Skin epidermis (tissue), 12 donors: ENCODE results near the gene GFER.
"Not testable (repeated sequence)": the region's sequence is repeated elsewhere in the genome, so short reads cannot be mapped to it uniquely, and the experiment has no call there.

Experiments used
- H3K27ac ChIP-seq, 21 experiments: fragments of 200-600 bp; sonication (generic) in 11 of 21; one replicate each; pipeline ENCODE4 v1.5.0; 2020; ENCODE audit warnings: mild to moderate bottlenecking in 3 of 21, inconsistent platforms in 2 of 21, moderate library complexity in 2 of 21
- H3K4me3 ChIP-seq, 7 experiments: fragments of 200-600 bp; sonication (generic) in 2 of 7; one replicate each; pipeline ENCODE4 v1.5.0; 2020; ENCODE audit warnings: inconsistent platforms in 2 of 7, mild to moderate bottlenecking in 2 of 7, moderate library complexity in 1 of 7

The GFER gene

DNA sequence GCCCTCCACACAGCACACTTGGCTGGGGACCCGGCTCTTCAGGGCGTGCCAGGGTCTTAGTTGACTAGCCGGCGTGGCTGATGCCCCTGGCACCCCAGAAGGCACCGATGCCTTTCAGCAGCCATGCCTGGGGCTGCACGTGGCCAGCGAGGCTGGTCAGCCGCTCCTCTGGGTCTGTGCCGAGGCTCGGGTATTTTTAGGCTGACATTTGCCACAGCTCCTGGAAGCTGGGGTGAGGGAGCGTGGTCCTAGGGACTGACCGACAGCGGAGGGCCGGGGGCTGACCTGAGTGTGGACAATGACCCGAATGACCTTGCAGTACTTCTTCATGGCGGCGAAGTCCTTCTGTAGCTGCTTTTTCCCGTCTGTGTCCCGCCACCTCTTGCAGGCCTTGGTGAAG is 33.4 kb upstream of the GFER start:
- Histone ChIP-seq H3K4me3 (no peak overlapping the region), H3K27ac (peak overlapping the region in 5 of 21 experiments; percentile 17 to 40 (median 22))

DNA sequence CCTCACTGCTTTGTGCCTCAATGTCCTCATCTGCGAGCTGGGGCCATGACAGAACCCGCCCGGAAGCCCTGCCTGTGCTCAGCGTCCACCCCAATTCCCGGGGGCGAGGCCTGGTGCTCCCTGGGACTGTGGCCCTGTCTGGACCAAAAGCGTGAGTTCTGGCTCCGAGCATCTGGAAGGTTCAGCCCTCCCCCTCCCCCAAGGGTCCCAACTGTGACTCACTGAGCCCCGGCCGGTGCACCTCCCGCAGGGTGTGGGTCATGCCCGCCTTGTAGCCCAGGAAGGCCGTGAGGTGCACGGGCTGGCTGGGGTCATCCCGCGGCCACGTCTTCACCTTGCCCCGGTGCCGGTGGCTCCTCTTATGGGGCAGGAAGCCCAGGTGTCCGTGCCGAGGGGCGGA is 30.3 kb upstream of the GFER start:
- Histone ChIP-seq H3K4me3 (no peak overlapping the region), H3K27ac (no peak overlapping the region)

DNA sequence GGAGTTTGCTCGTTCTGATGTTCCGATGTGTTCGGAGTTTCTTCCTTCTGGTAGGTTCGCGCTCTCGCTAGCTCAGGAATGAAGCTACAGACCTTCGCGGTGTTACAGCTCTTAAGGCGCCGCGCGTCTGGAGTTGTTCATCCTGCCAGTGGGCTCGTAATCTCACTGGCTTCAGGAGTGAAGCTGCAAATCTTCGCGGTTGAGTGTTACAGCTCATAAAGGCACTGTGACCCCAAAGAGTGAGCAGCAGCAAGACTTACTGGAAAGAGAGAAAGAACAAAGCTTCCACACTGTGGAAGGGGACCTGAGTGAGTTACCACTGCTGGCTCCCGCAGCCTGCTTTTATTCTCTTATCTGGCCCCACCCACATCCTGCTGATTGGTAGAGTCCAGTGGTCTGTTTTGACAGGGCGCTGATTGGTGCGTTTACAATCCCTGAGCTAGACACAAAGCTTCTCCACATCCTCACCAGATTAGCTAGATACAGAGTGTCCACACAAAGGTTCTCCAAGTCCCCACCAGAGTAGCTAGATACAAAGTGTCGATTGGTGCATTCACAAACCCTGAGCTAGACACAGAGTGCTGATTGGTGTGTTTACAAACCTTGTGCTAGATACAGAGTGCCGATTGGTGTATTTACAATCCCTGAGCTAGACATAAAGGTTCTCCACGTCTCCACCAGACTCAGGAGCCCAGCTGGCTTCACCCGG is 26.4 kb upstream of the GFER start:
- H3K4me3 ChIP-seq: not testable (repeated sequence)

DNA sequence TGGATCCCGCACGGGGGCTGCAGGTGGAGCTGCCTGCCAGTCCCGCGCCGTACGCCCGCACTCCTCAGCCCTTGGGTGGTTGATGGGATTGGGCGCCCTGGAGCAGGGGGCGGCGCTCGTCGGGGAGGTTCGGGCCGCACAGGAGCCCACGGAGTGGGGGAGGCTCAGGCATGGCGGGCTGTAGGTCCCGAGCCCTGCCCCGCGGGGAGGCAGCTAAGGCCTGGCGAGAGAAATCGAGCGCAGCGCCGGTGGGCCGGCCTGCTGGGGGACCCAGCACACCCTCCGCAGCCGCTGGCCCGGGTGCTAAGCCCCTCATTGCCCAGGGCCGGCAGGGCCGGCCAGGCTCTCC is 25.9 kb upstream of the GFER start:
- not testable (repeated sequence) for H3K4me3 ChIP-seq, H3K27ac ChIP-seq

More for the DNA sequence above, 26.4 kb upstream of the GFER start:
- not testable (repeated sequence) for H3K27ac ChIP-seq

DNA sequence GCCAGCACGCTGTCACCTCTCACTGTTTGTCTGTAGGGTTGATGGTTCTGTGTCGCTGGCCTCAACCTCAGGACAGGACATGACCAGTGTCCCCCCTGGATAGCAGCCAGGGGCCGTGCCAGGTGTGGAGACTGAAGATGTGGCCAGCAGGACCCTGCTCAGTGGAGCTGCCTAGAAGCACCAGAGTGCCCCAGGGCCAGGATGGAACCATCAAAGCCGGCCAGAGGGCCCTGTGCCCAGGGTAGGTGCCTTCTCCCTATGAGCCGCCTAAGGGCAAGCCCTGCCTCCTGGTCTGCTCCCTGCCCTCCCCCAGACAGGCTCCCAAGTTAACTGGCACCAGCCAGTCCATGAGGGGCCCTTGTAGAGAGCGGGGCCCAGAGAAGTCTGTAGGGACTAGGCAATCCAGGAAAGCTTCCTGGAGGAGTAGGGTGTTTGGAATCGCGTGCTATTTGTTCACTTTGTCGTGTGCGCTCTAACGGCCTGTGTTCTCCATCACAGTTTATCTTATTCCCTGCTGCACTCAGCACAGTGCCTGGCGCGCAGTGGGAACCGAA is 25.2 kb upstream of the GFER start:
- peak overlapping the region; percentile 50 to 91 (median 69) for H3K4me3 ChIP-seq
- H3K27ac ChIP-seq: peak overlapping the region in 16 of 21 experiments; percentile 81 to 96 (median 92)

DNA sequence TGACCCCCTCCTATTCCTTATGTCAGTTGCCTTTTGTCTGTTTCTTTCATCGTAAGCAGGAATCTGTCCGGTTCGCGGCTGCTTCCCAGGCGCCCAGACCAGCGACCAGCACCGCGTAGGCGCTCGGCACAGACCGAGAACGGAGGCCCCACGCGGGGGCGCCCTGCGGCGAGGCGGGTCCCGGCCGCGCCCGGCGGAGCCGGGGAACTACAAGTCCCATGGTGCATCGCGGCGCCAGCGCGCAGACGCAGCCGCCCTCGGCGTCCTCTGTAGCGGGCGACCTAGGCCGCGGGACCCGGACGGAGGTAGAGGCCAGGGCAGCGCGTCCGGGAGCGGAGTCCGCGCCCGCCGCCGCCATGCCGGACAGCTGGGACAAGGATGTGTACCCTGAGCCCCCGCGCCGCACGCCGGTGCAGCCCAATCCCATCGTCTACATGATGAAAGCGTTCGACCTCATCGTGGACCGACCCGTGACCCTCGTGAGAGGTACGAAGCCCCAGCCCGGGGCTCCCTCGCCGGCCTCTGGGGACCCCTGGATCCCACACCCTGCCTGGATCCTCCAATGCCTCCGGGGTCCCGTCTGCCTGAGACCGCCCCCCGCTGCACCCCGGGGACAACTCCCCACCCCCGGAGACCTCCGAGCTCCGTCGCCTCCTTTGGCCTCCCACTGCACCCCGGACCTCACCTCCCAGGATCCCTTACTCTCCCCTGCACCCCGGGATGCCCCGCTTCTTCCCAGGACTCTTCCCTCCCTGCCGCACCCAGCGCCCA is 24.5 kb upstream of the GFER start, which contains the start of gene NDUFB10:
NDUFB10 (plus strand) TSS at position 270 of the 771 bp plus-strand sequence; CDS start at position 357, 87 bp downstream.
- H3K4me3 ChIP-seq: peak within 1 kb of the TSS; percentile 50 to 91 (median 69)
- H3K27ac ChIP-seq: peak within 1 kb of the TSS; percentile 44 to 96 (median 89)

DNA sequence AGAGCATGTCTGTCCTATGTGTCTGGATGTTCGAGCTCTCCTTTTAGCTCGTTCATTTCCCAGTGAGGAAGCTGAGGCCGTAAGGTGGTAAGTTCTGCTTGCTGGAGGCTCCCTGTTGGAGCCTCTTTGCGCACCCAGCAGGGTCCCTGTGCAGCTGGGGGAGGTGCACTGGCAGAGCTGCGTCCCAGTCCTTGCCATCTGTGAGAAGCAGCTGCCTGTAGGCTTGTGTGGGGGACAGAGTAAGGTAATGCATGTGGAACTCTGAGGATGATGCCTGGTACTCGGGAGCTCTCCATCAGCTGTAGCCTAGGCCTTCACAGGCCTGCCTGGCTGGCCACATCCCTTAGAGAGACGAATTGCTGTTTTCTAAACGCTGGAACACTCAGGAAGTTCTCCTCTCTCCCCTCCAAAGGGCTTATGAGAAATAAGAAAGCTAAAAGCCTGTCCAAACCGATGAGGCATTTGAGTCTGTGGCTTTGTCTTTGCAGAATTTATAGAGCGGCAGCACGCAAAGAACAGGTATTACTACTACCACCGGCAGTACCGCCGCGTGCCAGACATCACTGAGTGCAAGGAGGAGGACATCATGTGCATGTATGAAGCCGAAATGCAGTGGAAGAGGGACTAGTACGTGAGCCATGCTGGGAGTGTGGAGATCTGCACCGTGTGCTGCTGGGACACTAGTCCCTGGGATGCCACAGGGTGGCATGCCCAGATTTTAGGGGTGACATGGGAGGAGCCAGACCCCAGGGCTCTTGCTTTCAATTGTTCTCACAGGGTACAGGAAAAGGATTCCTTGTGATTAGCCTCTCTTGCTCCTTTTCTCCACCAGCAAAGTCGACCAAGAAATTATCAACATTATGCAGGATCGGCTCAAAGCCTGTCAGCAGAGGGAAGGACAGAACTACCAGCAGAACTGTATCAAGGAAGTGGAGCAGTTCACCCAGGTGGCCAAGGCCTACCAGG is 23.0 kb upstream of the GFER start:
- peak overlapping the region in 5 of 7 experiments; percentile 50 to 91 (median 69) for H3K4me3 ChIP-seq
- H3K27ac ChIP-seq: peak overlapping the region in 12 of 21 experiments; percentile 14 to 96 (median 90)

DNA sequence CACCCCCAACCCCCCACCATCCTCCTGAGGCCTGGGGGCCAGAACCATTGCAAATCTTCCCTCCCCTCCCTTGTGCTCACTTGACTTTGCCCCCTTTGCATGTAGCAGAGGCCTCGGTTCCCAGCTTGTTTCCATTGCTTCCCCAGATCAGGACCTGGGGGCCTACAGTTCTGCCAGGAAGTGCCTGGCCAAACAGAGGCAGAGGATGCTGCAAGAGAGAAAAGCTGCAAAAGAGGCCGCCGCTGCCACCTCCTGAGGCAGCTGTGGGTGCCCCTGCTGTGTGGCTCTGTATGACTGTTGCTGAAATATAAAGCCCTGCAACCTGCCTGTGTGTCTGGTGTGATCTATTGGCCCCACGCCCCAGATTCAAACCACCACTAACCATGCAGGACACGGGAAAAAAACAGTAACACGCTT is 22.3 kb upstream of the GFER start:
- Histone ChIP-seq H3K4me3 (no peak overlapping the region), H3K27ac (peak overlapping the region in 5 of 21 experiments; percentile 5 to 95 (median 87))

DNA sequence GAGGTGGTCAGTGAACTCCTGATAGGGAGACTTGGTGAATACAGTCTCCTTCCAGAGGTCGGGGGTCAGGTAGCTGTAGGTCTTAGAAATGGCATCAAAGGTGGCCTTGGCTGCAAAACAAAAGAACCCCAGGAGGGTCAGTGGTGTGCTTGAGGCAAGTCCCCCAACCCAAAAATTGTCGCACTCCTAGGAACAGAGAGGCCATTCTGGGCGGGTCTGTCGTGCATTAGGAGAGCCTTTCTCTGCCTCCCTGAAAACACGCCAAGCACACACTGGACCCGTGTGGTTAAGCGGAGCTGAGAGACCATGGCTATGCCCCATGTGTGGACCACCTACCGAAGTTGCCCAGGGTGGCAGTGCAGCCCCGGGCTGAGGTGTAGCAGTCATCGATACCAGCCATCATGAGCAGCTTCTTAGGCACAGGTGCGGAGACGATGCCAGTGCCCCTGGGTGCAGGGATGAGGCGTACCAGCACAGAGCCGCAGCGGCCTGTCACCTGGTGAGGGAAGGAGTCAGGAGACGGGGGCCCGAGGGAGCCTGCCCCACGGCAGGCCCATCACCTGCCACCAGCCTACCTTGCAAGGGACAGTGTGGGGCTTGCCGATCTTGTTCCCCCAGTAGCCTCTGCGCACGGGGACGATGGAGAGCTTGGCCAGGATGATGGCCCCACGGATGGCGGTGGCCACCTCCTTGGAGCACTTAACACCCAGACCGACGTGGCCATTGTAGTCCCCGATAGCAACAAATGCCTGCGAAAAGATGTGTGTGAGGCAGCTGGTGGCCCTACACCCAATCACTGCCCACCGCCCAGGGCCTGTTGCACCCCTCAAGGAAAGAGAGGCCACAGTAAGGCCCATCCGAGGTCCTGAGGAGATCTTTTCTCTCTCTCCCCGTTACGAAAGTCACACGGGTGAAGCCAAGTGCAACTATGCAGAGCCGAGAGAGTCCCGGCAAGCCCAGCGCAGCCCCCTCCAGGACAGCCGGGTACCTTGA is 21.5 kb upstream of the GFER start:
- Histone ChIP-seq H3K27ac (peak overlapping the region in 2 of 21 experiments; percentile 36 to 95), H3K4me3 (peak overlapping the region in 4 of 7 experiments; percentile 67 to 94 (median 80))

DNA sequence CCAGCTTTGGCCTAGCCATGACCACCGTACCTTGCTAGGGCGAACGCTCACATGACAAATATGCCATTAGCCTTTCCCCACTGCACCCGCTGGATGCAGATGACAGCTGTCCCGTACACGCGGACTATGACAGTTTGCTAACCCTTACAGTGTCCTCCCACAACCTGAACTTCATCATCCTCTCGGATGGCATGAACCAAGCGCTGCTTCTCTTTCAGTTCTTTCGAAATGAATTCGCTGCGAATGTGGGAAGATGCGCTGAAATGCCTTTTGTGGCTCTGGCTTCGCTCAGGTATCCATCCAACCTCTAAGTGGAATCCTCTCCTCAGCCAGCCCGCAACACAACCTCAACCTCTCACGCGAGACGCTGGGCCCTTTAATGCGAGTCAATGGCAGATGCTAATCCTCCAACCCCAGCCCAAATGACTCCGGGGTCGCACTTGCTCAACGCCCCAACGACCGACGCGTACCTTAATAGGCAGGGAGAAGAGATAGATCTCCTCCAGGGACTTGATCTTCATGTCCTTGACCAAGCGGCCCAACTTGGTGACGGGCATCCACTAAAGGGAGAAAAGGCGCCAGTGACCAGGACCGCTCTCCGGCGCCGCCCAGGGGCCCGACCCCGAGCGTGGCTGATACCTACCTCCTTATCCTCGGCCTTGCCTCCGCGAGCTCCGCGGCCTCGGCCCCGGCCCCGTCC is 20.0 kb upstream of the GFER start:
- peak overlapping the region; percentile 65 to 100 (median 97) for H3K27ac ChIP-seq

DNA sequence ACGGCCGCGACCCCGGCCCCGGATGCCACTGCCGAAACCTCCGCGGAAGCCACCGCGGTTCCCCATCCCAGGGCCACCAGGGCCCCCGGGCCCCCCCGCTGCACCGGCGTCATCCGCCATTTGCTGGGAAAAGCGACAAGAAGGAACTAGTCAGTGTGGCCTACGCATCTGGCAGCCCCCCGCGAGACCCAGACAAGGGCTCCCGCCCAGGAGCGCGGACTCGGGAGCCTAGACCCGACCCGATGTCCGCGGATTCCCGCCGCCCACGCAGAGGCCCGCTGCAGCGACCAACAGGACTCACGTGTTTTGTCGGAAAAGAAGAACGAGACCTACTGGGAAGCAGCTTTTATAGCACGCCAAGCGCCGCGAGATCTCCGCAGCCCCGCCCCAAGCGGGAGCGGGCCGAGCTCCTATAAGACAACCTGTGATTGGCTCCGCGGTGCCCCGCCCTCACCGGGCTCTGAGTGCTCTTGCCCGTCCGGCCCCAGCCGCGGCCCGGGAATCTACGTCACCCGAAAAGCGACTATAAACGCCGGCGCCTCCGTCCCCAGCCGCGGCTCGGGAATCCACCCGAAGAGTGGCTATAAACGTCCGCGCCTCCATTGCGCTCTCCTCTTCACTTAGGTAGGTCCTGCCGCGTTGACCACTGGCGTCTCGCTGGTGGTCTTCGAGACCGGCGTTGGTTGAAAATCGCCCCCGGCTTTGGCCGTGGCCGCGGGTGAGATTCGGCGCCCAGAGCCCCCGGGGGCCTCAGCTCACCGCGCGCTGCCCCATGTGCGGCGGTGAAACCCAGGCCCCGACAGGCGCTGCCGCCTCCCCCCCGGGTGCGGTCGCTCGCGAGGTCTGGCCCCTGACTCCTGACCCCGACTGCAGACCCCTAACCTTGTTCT is 19.2 kb upstream of the GFER start, which contains the start of gene RPS2:
RPS2 (minus strand) TSS at position 321 of the 890 bp plus-strand sequence; CDS start at position 120, 201 bp downstream.
- H3K4me3 ChIP-seq: peak within 1 kb of the TSS; percentile 67 to 100 (median 91)
- peak within 1 kb of the TSS; percentile 84 to 100 (median 97) for H3K27ac ChIP-seq

More for the DNA sequence above, 20.0 kb upstream of the GFER start:
- H3K4me3 ChIP-seq: peak overlapping the region; percentile 67 to 100 (median 91)

DNA sequence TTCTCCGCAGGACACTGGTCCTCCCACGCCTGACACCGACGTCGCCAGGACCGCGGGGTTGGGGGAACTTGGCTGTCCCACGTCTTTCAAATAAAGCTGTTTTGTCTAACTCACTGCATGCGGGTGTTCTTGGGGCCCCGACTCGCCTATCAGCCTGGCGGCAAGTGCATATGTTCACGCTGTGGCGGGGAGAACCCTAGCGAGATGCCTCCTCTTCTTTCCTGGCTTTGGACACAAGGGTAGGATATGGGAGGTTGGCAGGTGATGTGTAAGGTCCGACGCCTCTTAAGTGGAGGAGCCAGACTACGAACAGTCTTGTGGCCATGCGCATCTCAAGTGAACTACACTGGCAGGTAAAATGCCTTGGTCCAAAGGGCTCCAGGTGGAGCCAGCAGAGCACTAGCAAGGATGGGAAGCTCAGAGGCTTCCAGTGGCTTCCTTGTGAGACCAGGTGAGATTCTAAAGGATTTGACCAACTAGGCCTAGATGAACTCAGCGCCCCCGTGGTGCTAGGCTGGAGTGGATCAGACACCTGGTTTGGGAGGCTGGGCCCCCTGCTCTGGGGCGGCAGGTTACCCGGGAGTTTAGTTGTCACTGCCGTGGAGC is 18.5 kb upstream of the GFER start:
- Histone ChIP-seq H3K27ac (peak overlapping the region; percentile 84 to 100 (median 97)), H3K4me3 (peak overlapping the region; percentile 67 to 100 (median 91))

DNA sequence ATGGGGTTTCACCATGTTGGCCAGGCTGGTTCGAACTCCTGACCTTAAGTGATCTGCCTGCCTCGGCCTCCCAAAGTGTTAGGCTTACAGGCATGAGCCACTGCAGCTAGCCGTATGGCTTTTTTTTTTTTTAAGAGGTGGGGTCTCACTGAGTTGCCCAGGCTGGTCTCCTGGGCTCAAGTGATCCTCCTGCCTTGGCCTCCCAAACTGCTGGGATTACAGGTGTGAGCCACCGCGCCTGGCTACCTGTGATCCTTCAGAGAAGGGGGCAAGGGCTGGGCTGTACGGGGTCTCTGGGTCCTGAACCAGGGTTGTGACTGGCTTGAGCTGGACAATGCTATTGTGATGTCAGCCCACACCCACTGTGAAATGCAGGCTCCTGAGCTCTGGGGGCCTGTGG is 17.5 kb upstream of the GFER start, which contains the start of gene RNF151:
RNF151 (plus strand) TSS at position 397 of the 400 bp plus-strand sequence. CDS start 26 bp downstream, outside the sequence.
- peak within 1 kb of the TSS in 14 of 21 experiments; percentile 91 to 100 (median 98) for H3K27ac ChIP-seq

DNA sequence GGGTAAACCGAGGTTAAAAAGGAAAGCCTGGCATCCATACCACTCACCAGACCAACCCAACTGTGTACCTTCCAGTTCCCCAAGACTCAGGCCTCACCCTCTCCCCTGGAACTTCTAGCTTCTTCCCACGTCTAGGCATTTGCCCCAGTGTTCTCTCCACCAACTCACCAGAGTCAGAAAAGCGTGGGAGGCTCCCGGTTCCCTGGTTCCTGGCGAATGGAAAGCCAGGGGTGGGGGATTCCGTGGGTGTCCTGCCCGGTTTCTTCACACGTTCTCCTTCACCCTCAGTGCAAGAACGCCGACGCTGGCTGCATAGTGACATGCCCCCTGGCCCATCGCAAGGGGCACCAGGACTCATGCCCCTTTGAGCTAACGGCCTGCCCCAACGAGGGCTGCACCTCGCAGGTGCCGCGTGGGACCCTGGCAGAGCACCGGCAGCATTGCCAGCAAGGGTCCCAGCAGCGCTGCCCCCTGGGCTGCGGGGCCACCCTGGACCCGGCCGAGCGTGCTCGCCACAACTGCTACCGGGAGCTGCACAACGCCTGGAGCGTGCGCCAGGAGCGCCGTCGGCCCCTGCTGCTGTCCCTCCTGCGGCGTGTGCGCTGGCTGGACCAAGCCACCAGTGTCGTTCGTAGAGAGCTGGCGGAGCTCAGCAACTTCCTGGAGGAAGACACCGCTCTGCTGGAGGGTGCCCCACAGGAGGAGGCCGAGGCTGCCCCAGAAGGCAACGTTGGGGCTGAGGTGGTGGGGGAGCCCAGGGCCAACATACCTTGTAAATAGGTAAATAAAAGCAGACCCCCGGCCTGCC is 15.6 kb upstream of the GFER start:
- Histone ChIP-seq H3K27ac (no peak overlapping the region), H3K4me3 (no peak overlapping the region)

More for the DNA sequence above, 17.5 kb upstream of the GFER start, which contains the start of gene RNF151:
- peak within 1 kb of the TSS; percentile 67 to 100 (median 91) for H3K4me3 ChIP-seq
